ENCODE data around the gene ATG14.
"Not testable (repeated sequence)": the region's sequence is repeated elsewhere in the genome, so short reads cannot be mapped to it uniquely, and the experiment has no call there.

Gene ATG14

DNA sequence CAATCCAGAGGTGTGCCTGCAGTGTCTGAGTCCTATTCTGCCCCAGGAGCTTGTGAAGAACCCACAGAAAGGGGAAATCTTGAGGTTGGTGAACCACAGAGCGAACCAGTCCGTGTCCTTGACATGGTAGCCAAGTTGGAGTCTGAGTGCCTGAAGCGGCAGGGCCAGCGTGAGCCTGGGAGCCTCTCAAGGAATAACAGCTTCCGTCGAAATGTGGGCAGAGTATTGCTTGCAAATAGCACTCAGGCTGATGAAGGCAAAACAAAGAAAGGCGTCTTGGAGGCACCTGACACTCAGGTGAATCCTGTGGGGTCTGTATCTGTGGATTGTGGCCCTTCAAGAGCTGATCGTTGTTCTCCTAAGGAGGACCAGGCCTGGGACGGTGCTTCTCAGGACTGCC is 60.5 kb downstream of the ATG14 start:
- DNase-seq = no peak
- Mint-ChIP-seq H3K27ac (no peak overlapping the region), H3K4me1 (peaks cover 26% of the 10 kb centered on the region), H3K27me3 (ENCODE audit: low read depth, poor library complexity) (no peaks in the 10 kb centered on the region), H3K9me3 (no peaks in the 10 kb centered on the region), H3K36me3 (ENCODE audit: low read depth) (peaks cover 6% of the 10 kb centered on the region), H3K4me3 (no peak overlapping the region)
- TF ChIP-seq, protein P1, sequence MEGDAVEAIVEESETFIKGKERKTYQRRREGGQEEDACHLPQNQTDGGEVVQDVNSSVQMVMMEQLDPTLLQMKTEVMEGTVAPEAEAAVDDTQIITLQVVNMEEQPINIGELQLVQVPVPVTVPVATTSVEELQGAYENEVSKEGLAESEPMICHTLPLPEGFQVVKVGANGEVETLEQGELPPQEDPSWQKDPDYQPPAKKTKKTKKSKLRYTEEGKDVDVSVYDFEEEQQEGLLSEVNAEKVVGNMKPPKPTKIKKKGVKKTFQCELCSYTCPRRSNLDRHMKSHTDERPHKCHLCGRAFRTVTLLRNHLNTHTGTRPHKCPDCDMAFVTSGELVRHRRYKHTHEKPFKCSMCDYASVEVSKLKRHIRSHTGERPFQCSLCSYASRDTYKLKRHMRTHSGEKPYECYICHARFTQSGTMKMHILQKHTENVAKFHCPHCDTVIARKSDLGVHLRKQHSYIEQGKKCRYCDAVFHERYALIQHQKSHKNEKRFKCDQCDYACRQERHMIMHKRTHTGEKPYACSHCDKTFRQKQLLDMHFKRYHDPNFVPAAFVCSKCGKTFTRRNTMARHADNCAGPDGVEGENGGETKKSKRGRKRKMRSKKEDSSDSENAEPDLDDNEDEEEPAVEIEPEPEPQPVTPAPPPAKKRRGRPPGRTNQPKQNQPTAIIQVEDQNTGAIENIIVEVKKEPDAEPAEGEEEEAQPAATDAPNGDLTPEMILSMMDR (IDR thresholded peaks at IDR 0.05) = no peak

DNA sequence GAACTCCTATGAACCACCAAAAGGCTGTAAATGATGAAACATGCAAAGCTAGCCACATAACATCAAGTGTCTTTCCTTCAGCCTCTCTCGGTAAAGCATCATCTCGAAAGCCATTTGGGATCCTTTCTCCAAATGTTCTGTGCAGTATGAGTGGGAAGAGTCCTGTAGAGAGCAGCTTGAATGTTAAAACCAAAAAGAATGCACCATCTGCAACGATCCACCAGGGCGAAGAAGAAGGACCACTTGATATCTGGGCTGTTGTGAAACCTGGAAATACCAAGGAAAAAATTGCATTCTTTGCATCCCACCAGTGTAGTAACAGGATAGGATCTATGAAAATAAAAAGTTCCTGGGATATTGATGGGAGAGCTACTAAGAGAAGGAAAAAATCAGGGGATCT is 61.2 kb downstream of the ATG14 start:
- H3K27ac Mint-ChIP-seq = no peak overlapping the region
- no peak for DNase-seq
- peaks cover 6% of the 10 kb centered on the region for H3K36me3 Mint-ChIP-seq (ENCODE audit: low read depth)
- no peaks in the 10 kb centered on the region for H3K27me3 Mint-ChIP-seq (ENCODE audit: low read depth, poor library complexity)
- TF ChIP-seq, protein P1 (IDR thresholded peaks at IDR 0.05) = no peak
- peaks cover 28% of the 10 kb centered on the region for H3K4me1 Mint-ChIP-seq
- no peak overlapping the region for H3K4me3 Mint-ChIP-seq
- H3K9me3 Mint-ChIP-seq = no peaks in the 10 kb centered on the region

DNA sequence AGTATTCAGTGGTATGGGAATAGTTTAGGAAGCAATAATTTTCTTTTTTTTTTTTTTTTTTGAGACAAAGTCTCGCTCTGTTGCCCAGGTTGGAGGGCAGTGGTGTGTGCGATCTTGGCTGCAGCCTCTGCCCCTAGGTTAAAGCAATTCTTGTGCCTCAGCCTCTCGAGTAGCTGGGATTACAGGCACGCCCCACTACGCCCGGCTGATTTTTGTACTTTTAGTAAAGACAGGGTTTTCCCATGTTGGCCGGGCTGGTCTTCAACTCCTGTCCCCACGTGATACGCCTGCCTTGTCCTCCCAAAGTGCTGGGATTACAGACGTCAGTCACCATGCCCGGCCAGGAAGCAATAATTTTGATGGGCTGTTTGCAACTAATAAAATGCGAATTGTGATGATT is 62.1 kb downstream of the ATG14 start:
- Mint-ChIP-seq H3K27me3 (ENCODE audit: low read depth, poor library complexity) (no peaks in the 10 kb centered on the region), H3K36me3 (ENCODE audit: low read depth) (peaks cover 6% of the 10 kb centered on the region), H3K27ac (peak overlapping the region; percentile 86), H3K4me3 (peak overlapping the region; percentile 50), H3K9me3 (no peaks in the 10 kb centered on the region), H3K4me1 (peaks cover 30% of the 10 kb centered on the region)
- DNase-seq = peak; percentile 37
- TF ChIP-seq, protein P1 (IDR thresholded peaks at IDR 0.05) = no peak

DNA sequence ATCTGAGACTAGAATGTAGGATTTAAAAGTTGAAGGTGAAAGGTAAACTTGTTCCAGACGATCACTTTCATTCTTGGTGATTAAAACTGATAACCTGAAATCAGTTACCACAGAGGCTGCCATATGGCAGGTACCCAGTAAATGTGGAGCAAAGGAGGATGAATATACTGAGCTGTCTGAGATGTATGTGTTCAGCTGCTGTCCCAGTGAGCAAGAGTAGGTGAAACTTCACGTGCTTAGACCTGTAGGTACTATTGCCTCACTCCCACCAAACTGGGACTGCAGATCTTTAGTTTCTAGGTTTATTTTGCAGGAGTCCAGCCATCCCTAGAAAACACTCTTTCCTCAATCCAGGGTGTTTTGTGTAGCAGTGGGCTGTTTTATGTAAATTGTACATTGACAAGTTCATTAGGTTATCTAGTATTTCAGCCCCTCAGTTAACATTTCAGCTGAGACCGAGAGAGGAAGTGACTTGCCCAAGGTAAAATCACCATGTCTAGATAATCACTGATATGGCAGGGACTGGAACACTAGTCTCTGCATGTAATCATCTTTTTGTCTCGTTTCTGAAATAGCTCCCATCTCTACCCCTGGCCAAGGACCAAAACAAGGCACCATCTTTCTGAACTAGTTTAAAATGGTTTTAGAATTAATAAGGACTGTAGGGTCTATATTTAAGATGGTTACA is 62.7 kb downstream of the ATG14 start:
- H3K27me3 Mint-ChIP-seq (ENCODE audit: low read depth, poor library complexity) = peaks cover 3% of the 10 kb centered on the region
- peaks cover 37% of the 10 kb centered on the region for H3K4me1 Mint-ChIP-seq
- H3K36me3 Mint-ChIP-seq (ENCODE audit: low read depth) = peaks cover 6% of the 10 kb centered on the region
- no peak overlapping the region for H3K4me3 Mint-ChIP-seq
- H3K9me3 Mint-ChIP-seq = no peaks in the 10 kb centered on the region
- H3K27ac Mint-ChIP-seq = peak overlapping the region; percentile 47
- TF ChIP-seq, protein P1 (IDR thresholded peaks at IDR 0.05) = no peak
- DNase-seq = no peak

DNA sequence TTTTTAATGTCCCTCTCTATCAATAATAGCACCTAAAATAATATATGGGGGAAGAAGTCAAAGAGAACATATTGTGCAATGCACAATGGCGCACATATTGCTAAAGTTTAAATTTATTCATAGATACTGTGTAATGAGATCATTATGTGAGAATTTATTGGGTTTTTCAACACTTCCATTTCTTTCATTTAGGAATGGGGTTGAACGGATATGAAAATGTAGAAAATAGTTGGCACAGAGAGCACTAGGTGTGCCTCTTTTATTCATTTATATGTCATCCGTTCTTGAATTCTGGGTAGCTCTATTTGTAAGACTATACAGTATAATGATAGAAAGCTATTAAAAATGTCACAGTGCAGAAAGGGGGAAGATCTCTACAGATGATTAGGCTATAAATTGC is 63.9 kb downstream of the ATG14 start:
- Mint-ChIP-seq H3K36me3 (ENCODE audit: low read depth) (peaks cover 6% of the 10 kb centered on the region), H3K27ac (no peak overlapping the region), H3K9me3 (no peaks in the 10 kb centered on the region), H3K4me3 (no peak overlapping the region), H3K27me3 (ENCODE audit: low read depth, poor library complexity) (peaks cover 6% of the 10 kb centered on the region), H3K4me1 (peaks cover 42% of the 10 kb centered on the region)
- TF ChIP-seq, protein P1 (IDR thresholded peaks at IDR 0.05) = no peak
- DNase-seq = no peak

DNA sequence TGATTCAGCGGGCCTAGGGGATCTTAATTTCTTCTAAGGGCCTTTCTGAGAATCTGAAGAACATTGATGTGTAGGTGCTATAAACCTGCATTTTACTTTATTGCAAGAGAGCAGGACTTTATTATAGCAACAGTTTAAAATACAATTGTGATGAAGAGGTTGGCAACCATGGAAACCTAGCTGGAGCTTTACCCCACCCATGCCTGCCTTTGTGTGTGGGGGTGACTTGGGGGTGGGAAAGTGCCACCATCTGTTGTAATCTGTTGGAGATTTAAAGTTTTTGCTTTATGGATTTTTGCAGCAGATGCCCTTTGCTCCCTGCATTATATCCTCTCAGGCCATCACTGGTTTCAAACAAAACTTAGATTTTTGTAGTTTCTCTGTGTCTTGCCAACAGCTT is 64.6 kb downstream of the ATG14 start:
- DNase-seq = no peak
- no peaks in the 10 kb centered on the region for H3K9me3 Mint-ChIP-seq
- H3K4me1 Mint-ChIP-seq = peaks cover 42% of the 10 kb centered on the region
- TF ChIP-seq, protein P1 (IDR thresholded peaks at IDR 0.05) = no peak
- H3K27me3 Mint-ChIP-seq (ENCODE audit: low read depth, poor library complexity) = peaks cover 6% of the 10 kb centered on the region
- no peak overlapping the region for H3K4me3 Mint-ChIP-seq
- no peak overlapping the region for H3K27ac Mint-ChIP-seq
- peaks cover 6% of the 10 kb centered on the region for H3K36me3 Mint-ChIP-seq (ENCODE audit: low read depth)

DNA sequence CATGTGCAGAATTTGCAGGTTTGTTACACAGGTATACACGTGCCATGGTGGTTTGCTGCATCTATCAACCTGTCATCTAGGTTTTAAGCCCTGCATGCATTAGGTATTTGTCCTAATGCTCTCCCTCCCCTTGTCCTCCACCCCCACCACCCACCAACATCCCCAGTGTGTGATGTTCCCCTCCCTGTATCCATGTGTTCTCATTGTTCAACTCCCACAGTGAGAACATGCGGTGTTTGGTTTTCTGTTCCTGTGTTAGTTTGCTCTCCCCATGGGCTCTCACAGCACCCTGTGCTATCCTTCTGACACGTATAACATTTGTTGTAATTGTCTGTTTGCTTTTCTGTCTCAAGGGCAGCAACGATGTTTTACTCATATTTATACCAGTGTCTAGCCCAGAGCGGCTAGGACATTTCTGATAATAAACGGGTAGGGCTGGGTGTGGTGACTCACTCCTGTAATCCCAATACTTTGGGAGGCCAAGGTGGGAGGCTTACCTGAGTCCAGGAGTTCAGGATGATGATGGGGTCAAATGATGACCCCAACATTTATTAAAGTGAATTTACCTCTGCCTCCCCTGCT is 67.0 kb downstream of the ATG14 start:
- not testable (repeated sequence) for H3K27ac Mint-ChIP-seq
- H3K4me1 Mint-ChIP-seq = peaks cover 48% of the 10 kb centered on the region

More for the DNA sequence above, 67.0 kb downstream of the ATG14 start:
- H3K9me3 Mint-ChIP-seq; H3K27me3 Mint-ChIP-seq (ENCODE audit: low read depth, poor library complexity); H3K36me3 Mint-ChIP-seq (ENCODE audit: low read depth); H3K4me3 Mint-ChIP-seq; DNase-seq: not testable (repeated sequence)

All from nephron progenitor cell (in vitro differentiated cells).